ENCODE measurements around the gene HLA-G.

Gene HLA-G

DNA sequence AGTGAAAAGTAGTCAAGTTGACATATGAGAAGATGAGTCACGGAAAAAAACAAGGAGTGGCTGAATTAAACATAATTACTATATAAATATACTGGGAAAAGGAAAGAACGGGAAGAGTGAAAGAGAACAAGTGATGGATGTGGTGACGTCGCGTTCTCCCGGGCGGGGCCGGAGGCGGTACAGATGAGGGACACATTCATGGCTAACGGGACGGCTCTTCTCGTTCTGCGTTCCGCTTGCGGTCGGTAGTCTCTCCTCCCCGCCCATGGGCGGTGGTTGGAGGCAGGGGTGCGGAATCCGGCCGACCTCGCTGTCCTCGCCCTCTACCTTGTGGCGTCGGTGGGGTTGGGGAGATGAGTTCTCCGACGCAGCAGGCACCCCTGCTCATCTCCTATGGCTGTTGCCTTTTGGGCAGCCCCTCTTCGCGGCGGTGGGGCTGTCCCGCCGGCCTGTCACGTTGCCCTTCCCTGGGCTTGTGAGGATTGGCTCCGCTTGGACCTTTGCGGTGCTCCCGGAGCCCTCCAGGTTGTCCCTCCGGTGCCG lies 22.5 kb downstream of the HLA-G start:
- H3K4me3 ChIP-seq (ENCODE audit: low read depth, low read length): no peak overlapping the region
- CTCF ChIA-PET: interaction anchor here (0.7 to 4.5 kb wide), 4 partner anchors 116 to 163 kb away, joined by 3 to 67 read pairs (median 17); no protein-coding TSS in a partner anchor
- no peak for DNase-seq (ENCODE audit: low read depth, low spot score)
- POLR2A ChIA-PET: no interaction called here
- TF ChIP-seq, protein P1, sequence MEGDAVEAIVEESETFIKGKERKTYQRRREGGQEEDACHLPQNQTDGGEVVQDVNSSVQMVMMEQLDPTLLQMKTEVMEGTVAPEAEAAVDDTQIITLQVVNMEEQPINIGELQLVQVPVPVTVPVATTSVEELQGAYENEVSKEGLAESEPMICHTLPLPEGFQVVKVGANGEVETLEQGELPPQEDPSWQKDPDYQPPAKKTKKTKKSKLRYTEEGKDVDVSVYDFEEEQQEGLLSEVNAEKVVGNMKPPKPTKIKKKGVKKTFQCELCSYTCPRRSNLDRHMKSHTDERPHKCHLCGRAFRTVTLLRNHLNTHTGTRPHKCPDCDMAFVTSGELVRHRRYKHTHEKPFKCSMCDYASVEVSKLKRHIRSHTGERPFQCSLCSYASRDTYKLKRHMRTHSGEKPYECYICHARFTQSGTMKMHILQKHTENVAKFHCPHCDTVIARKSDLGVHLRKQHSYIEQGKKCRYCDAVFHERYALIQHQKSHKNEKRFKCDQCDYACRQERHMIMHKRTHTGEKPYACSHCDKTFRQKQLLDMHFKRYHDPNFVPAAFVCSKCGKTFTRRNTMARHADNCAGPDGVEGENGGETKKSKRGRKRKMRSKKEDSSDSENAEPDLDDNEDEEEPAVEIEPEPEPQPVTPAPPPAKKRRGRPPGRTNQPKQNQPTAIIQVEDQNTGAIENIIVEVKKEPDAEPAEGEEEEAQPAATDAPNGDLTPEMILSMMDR (IDR thresholded peaks at IDR 0.05; ENCODE audit: insufficient read depth, low read length, missing control alignments): no peak

DNA sequence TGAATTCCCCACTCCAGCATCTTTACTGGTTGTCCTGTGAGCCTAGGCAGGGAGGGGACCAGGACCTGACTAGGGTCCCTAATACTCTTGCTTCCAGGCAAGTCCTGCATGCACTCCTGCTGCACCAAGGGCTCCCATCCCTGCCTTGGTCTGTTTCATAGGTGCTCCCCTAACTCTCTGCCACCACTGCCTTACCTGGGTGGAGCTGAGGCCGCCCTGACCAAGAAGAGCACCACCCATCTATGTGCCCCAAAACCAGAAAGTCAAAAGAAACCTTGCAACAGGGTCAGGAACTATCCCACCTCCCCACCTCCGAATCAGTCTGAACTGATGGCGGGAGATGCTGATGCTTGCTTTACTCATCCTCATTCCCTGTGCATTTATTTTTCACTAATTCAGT lies 23.6 kb downstream of the HLA-G start:
- TF ChIP-seq, protein P1 (IDR thresholded peaks at IDR 0.05; ENCODE audit: insufficient read depth, low read length, missing control alignments): no peak
- CTCF ChIA-PET: interaction anchor here (0.9 to 4.5 kb wide), 3 partner anchors 8 to 162 kb away, joined by 3 to 31 read pairs (median 3); no protein-coding TSS in a partner anchor
- POLR2A ChIA-PET: no interaction called here
- no peak overlapping the region for H3K4me3 ChIP-seq (ENCODE audit: low read depth, low read length)
- no peak for DNase-seq (ENCODE audit: low read depth, low spot score)

- POLR2A ChIA-PET: no interaction called here
- TF ChIP-seq, protein P1 (IDR thresholded peaks at IDR 0.05; ENCODE audit: insufficient read depth, low read length, missing control alignments): no peak
- no peak overlapping the region for H3K4me3 ChIP-seq (ENCODE audit: low read depth, low read length)
- no peak for DNase-seq (ENCODE audit: low read depth, low spot score)
- CTCF ChIA-PET: interaction anchor here (1.4 to 4.5 kb wide), 3 partner anchors 11 to 184 kb away, joined by 3 to 31 read pairs (median 5); no protein-coding TSS in a partner anchor
Observed at GRCh38 chr6:29853245-29853644, 25.6 kb downstream of the HLA-G start.

DNA sequence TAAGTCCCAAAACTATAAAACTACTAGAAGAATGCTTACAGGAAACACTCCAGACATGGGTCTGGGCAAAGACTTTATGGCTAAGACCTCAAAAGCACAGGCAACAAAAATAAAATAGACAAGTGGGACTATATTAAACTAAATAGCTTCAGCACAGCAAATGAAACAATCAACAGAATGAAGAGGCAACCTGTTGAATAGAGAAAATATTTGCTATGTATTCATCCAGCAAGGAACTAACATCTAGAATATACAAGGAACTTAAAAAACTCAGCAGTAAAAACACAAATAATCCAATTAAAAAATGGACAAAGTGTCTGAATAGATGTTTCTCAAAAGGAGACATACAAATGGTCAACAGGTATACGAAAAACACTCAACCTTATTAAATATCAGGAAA lies 30.4 kb downstream of the HLA-G start:
- no peak overlapping the region for H3K4me3 ChIP-seq (ENCODE audit: low read depth, low read length)
- POLR2A ChIA-PET: no interaction called here
- TF ChIP-seq, protein P1 (IDR thresholded peaks at IDR 0.05; ENCODE audit: insufficient read depth, low read length, missing control alignments): no peak
- no peak for DNase-seq (ENCODE audit: low read depth, low spot score)
- CTCF ChIA-PET: interaction anchor here (0.8 to 1.9 kb wide), 2 partner anchors 10 to 11 kb away, joined by 3 to 6 read pairs; no protein-coding TSS in a partner anchor

DNA sequence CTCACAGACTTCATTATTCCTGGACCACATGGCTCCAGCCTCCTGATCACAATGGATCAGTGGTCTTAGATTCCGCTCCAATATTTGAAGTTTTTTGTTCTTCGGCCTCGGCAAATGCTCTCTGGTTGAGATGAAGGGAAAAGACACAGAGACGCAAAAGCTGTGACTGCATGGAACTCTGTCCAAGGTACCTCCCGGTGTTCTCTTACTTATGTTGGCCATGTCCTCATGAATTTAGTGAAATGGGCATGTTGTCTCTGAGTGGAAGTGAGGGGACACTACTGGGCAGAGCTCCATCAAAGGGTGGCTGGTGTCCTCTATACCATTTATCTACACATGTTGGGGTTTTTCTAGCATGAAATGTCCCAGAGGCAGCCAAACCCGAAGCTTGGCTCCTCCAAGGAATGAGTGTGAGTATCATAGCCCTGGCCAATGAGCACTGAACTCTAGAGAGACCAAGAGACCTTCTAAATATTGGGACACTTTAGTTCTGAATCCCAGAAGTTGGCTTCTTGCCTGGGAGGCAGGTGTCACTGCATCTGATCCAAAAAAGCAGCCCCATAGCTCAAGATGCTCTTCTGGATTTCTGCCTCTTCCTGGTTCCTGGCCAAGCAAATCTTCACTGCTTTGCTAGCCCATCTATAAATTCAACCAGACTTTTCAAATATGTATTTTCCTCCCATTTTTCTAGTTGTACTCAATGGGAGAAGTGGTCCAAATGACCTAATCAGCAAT lies 34.1 kb downstream of the HLA-G start:
- DNase-seq (ENCODE audit: low read depth, low spot score): no peak
- no peak overlapping the region for H3K4me3 ChIP-seq (ENCODE audit: low read depth, low read length)
- POLR2A ChIA-PET: no interaction called here
- TF ChIP-seq, protein P1 (IDR thresholded peaks at IDR 0.05; ENCODE audit: insufficient read depth, low read length, missing control alignments): no peak
- CTCF ChIA-PET: interaction anchor here (2.7 kb wide), 1 partner anchor 13 kb away, joined by 11 read pairs; no protein-coding TSS in a partner anchor

- TF ChIP-seq, protein P1 (IDR thresholded peaks at IDR 0.05; ENCODE audit: insufficient read depth, low read length, missing control alignments): no peak
- POLR2A ChIA-PET: no interaction called here
- CTCF ChIA-PET: interaction anchor here (0.7 kb wide), 1 partner anchor 15 kb away, joined by 4 read pairs; no protein-coding TSS in a partner anchor
- DNase-seq (ENCODE audit: low read depth, low spot score): no peak
- H3K4me3 ChIP-seq (ENCODE audit: low read depth, low read length): no peak overlapping the region
Observed at GRCh38 chr6:29864037-29864810, 36.6 kb downstream of the HLA-G start.

Measured in AG04449 (cell line).